ENCODE results near the gene GP1BB. TPM values are rescaled to one million over a fixed set of nuclear protein-coding genes. Genes with fewer than 3 reads are reported as not detected.

The GP1BB gene
- total RNA-seq, 5 donors from 2014 or later (not counting 1 experiment from before 2014, with no cell fraction given), result 0.19 to 2.1 (median 0.36) TPM

DNA sequence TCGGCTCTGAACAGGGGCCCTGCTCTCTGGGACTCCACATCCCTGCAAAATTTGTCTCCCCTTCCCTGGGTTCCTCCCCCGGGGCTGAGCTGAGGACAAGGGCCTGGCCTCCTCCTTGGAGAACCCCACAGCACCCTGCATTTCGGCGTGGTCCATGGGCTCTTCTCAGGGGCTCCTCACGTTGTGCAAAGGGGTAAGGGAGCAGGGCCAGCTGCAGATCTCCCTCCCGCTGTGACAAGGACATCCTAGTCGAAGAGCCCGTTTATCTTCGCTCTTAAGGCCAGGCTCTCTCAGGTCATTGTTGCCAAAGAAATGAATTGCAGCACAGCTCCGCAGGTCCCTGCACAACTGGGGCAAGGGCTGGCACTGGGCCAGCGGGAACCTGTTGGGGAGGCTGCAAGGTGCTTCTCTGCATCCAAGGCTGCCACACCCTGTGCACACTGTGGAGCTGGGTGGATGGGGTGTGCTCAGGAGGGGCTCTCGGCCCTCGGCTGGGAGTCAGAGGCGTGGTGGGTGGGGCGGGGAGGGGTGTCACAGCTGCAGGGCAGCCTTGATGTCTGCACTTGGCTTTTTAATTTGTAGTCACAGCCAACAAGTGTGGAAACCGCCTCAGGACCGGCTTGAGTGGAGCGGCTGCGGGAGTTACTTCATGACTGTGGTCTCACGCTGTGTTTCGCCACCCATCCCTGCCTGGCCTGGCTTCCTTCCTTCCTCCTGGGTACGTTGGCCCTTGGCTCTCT lies 35.6 kb upstream of the GP1BB start:
- Histone ChIP-seq H3K9me3 (no peaks in the 10 kb centered on the region), H3K27ac (ENCODE audit: low read length) (no peak overlapping the region), H3K4me1 (ENCODE audit: control insufficient read depth in 1 of 2, extremely low read depth in 1 of 2, insufficient read depth in 2 of 2, low read length in 2 of 2) (no peaks in the 10 kb centered on the region), H3K27me3 (replicated peaks in 1 of 2; ENCODE audit: control insufficient read depth in 2 of 2, extremely low read depth in 1 of 2, insufficient read depth in 2 of 2, low read length in 1 of 2) (peaks cover 0 to 24% of the 10 kb centered on the region in 2 experiments), H3K4me3 (ENCODE audit: control insufficient read depth in 1 of 2, extremely low read depth in 1 of 2, low read length in 1 of 2) (no peak overlapping the region), H3K36me3 (ENCODE audit: control insufficient read depth in 2 of 2, extremely low read depth in 1 of 2, insufficient read depth in 1 of 2, low read length in 1 of 2) (no peaks in the 10 kb centered on the region)
- Mint-ChIP-seq H3K27me3 (peaks cover 10 to 16% of the 10 kb centered on the region in 2 donors), H3K4me1 (no peaks in the 10 kb centered on the region), H3K36me3 (no peaks in the 10 kb centered on the region), H3K4me3 (no peak overlapping the region), H3K9me3 (no peaks in the 10 kb centered on the region), H3K27ac (no peak overlapping the region)
- ATAC-seq (replicated peaks in 1 of 4) (no peak), DNase-seq (no peak)
- 85% methylated on average over 22 of the region's 22 CpGs for WGBS (ENCODE audit: insufficient coverage)
- CTCF ChIA-PET, result no interaction called here
- POLR2A ChIA-PET, result no interaction called here

DNA sequence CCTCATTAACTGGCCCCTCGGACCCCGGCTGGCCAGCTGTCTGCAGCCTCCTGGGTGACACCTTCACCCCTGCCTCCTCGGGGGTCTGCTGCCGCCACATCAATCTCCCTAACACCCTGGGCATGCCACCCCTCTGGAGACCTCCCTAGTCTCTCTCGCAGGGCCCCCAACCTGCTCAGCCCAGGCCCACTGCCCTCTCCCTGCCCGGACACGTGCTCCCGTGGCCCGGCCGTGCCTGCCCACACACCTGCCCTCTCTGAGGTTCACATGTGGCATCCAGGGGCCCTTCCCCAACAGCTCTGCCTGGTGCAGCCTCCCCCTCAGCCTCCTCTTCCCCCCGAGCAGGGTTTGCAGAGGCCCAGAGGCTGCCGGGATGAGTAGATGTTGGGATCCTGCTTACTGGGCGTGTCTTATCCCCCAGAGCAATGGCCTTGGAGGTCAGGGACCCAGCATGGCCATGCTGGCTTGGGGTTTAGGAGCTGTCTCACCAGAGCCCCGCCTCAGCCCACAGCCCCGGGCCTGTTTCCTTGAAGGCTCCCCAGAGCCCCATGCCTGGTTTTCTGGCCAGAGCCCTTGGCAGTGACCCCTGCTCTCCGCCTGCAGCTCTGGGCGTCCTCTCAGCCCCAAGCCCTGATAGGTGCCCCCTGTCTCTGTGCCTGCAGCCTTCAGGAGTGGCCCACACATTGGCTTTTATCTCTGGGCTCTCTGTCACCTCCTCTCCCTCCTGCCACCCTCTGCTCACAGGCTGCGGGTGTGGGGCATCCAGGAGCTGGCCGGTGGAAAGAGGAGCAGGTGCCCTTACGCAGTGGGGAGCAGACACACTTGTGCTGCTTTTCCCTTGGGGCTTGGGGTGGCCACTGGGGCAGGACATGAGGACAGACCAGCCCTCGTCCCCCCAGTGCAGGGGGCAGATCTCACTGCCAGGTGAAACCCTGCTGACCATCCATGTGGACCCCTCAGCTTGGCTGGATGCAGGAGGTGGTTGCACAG lies 34.7 kb upstream of the GP1BB start:
- 78% methylated on average over 19 of the region's 21 CpGs for WGBS (ENCODE audit: insufficient coverage)
- no peaks in the 10 kb centered on the region for H3K36me3 ChIP-seq (ENCODE audit: control insufficient read depth in 2 of 2, extremely low read depth in 1 of 2, insufficient read depth in 1 of 2, low read length in 1 of 2)
- no peak for ATAC-seq (replicated peaks in 1 of 4)

DNA sequence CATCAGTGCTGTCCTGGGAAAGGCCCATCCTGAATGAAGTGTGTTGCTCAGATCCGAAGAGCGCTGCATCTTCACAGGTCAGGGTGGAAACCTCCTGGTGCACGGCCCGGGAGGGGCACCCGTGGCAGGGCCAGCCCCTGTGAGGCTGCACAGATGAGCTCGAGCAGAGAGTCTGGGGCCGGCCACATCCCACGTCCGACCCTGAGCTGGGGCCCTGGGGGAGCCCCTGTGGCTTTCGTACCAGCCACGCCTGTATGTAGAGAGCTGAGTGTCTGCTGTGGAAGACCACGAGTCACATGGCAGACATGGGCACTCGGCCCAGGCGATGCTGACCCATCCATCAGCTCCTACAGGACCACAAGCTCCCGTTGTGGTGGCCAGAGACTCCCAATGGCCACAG lies 33.9 kb upstream of the GP1BB start:
- H3K27me3 ChIP-seq (replicated peaks in 1 of 2; ENCODE audit: control insufficient read depth in 2 of 2, extremely low read depth in 1 of 2, insufficient read depth in 2 of 2, low read length in 1 of 2), result peaks cover 0 to 29% of the 10 kb centered on the region in 2 experiments
- peaks cover 4 to 11% of the 10 kb centered on the region in 2 donors for H3K27me3 Mint-ChIP-seq

More for the DNA sequence above, 34.7 kb upstream of the GP1BB start:
- H3K9me3 ChIP-seq, result no peaks in the 10 kb centered on the region
- H3K27me3 ChIP-seq (replicated peaks in 1 of 2; ENCODE audit: control insufficient read depth in 2 of 2, extremely low read depth in 1 of 2, insufficient read depth in 2 of 2, low read length in 1 of 2), result peaks cover 0 to 24% of the 10 kb centered on the region in 2 experiments
- no peak overlapping the region for H3K27ac ChIP-seq (ENCODE audit: low read length)
- H3K4me1 Mint-ChIP-seq, result no peaks in the 10 kb centered on the region
- H3K9me3 Mint-ChIP-seq, result no peaks in the 10 kb centered on the region
- no peak overlapping the region for H3K4me3 Mint-ChIP-seq
- no peak for DNase-seq
- H3K4me3 ChIP-seq (ENCODE audit: control insufficient read depth in 1 of 2, extremely low read depth in 1 of 2, low read length in 1 of 2), result no peak overlapping the region
- POLR2A ChIA-PET, result no interaction called here
- H3K4me1 ChIP-seq (ENCODE audit: control insufficient read depth in 1 of 2, extremely low read depth in 1 of 2, insufficient read depth in 2 of 2, low read length in 2 of 2), result no peaks in the 10 kb centered on the region
- H3K27ac Mint-ChIP-seq, result no peak overlapping the region
- H3K36me3 Mint-ChIP-seq, result no peaks in the 10 kb centered on the region
- H3K27me3 Mint-ChIP-seq, result peaks cover 8 to 10% of the 10 kb centered on the region in 2 donors
- CTCF ChIA-PET, result interaction anchor here in 1 of 2 donors (1.0 kb wide), 1 partner anchor 42 kb away, joined by 3 read pairs; no protein-coding TSS in a partner anchor

DNA sequence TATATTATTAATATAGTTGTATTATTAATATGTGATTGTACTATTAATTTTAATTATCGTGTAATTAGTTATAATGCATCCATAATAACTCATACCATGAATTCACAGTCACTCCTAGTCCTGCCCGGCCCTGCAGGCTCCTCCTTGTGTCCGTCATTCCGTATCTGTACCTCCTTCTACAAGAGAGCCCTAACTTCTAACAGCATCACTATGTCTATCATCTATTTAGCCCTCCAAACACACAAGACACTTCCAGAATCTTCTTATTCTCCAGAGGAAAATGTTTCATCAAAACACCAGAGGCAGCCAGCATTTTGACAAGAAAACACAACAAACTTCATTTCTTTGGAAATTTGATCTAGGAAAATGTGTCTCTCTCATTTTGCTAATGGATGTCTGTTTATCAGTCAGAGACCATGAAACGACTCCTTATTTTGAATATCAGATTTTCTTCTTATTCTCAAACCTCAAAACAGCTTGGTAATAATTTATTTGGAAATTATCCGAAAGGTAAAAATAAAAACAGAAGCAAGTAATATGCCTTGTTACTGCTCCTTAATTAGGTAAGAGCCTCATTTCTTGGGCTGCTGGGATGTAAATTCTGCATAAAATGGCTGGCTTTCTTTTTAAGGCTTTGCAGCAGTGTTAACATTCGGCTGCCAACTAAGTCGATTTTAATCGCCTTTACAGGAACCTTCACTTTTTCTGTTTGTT lies 32.2 kb upstream of the GP1BB start:
- Histone ChIP-seq H3K4me1 (ENCODE audit: control insufficient read depth in 1 of 2, extremely low read depth in 1 of 2, insufficient read depth in 2 of 2, low read length in 2 of 2) (no peaks in the 10 kb centered on the region), H3K4me3 (ENCODE audit: control insufficient read depth in 1 of 2, extremely low read depth in 1 of 2, low read length in 1 of 2) (no peak overlapping the region), H3K27ac (ENCODE audit: low read length) (no peak overlapping the region), H3K27me3 (replicated peaks in 1 of 2; ENCODE audit: control insufficient read depth in 2 of 2, extremely low read depth in 1 of 2, insufficient read depth in 2 of 2, low read length in 1 of 2) (peaks cover 0 to 37% of the 10 kb centered on the region in 2 experiments), H3K9me3 (no peaks in the 10 kb centered on the region), H3K36me3 (ENCODE audit: control insufficient read depth in 2 of 2, extremely low read depth in 1 of 2, insufficient read depth in 1 of 2, low read length in 1 of 2) (no peaks in the 10 kb centered on the region)
- no peak overlapping the region for H3K4me3 Mint-ChIP-seq
- H3K27ac Mint-ChIP-seq, result no peak overlapping the region
- H3K4me1 Mint-ChIP-seq, result no peaks in the 10 kb centered on the region
- 100% methylated on average over 3 of the region's 9 CpGs for WGBS (ENCODE audit: insufficient coverage)
- ChIA-PET POLR2A (no interaction called here), CTCF (no interaction called here)
- H3K36me3 Mint-ChIP-seq, result no peaks in the 10 kb centered on the region
- no peak for DNase-seq
- no peaks in the 10 kb centered on the region for H3K9me3 Mint-ChIP-seq
- ATAC-seq (replicated peaks in 1 of 4), result no peak
- peaks cover 4 to 12% of the 10 kb centered on the region in 2 donors for H3K27me3 Mint-ChIP-seq

More for the DNA sequence above, 33.9 kb upstream of the GP1BB start:
- ATAC-seq (replicated peaks in 1 of 4), result no peak
- H3K4me3 Mint-ChIP-seq, result no peak overlapping the region
- no peaks in the 10 kb centered on the region for H3K36me3 Mint-ChIP-seq
- Histone ChIP-seq H3K9me3 (no peaks in the 10 kb centered on the region), H3K27ac (ENCODE audit: low read length) (no peak overlapping the region), H3K36me3 (ENCODE audit: control insufficient read depth in 2 of 2, extremely low read depth in 1 of 2, insufficient read depth in 1 of 2, low read length in 1 of 2) (no peaks in the 10 kb centered on the region), H3K4me3 (ENCODE audit: control insufficient read depth in 1 of 2, extremely low read depth in 1 of 2, low read length in 1 of 2) (no peak overlapping the region), H3K4me1 (ENCODE audit: control insufficient read depth in 1 of 2, extremely low read depth in 1 of 2, insufficient read depth in 2 of 2, low read length in 2 of 2) (no peaks in the 10 kb centered on the region)
- CTCF ChIA-PET, result interaction anchor here in 1 of 2 donors (1.0 kb wide), 1 partner anchor 42 kb away, joined by 3 read pairs; no protein-coding TSS in a partner anchor
- 48% methylated on average over 15 of the region's 15 CpGs for WGBS (ENCODE audit: insufficient coverage)
- no peaks in the 10 kb centered on the region for H3K9me3 Mint-ChIP-seq
- POLR2A ChIA-PET, result no interaction called here
- no peak overlapping the region for H3K27ac Mint-ChIP-seq
- H3K4me1 Mint-ChIP-seq, result no peaks in the 10 kb centered on the region
- DNase-seq, result no peak

DNA sequence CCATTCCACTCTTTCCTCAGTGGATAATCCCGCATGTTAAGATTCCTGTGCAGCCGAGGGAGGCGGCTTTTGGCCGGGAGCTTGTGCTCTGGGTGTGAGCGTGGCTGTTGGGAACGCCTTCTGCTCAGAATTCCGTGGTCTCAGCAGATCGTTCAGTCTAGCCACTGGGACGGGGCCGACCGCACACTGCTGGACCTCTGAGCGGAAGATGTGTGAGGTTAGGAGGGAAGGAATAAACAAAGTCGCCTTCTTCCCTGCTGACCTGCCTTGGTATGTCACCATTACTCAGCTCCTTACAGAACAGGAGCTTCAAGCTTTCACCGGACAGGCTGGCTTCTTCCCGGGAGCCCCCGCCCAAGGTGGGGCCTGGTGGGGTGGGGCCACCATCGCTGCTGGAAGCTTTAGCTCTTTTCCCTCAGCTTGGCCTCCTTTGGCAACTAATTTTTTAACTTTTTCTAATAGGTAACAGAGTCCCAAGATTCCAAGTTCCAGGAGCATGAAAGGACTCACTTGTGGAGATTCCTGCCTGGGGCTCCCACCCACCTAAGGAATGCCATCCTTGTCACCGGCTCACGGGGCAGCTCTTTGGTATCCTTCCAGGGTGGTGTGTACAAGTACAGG lies 31.5 kb upstream of the GP1BB start:
- Mint-ChIP-seq H3K4me1 (no peaks in the 10 kb centered on the region), H3K4me3 (no peak overlapping the region), H3K27me3 (peaks cover 9 to 16% of the 10 kb centered on the region in 2 donors), H3K27ac (no peak overlapping the region), H3K36me3 (no peaks in the 10 kb centered on the region), H3K9me3 (no peaks in the 10 kb centered on the region)
- Histone ChIP-seq H3K4me3 (ENCODE audit: control insufficient read depth in 1 of 2, extremely low read depth in 1 of 2, low read length in 1 of 2) (no peak overlapping the region), H3K4me1 (ENCODE audit: control insufficient read depth in 1 of 2, extremely low read depth in 1 of 2, insufficient read depth in 2 of 2, low read length in 2 of 2) (no peaks in the 10 kb centered on the region), H3K36me3 (ENCODE audit: control insufficient read depth in 2 of 2, extremely low read depth in 1 of 2, insufficient read depth in 1 of 2, low read length in 1 of 2) (no peaks in the 10 kb centered on the region), H3K27ac (ENCODE audit: low read length) (no peak overlapping the region), H3K9me3 (no peaks in the 10 kb centered on the region), H3K27me3 (replicated peaks in 1 of 2; ENCODE audit: control insufficient read depth in 2 of 2, extremely low read depth in 1 of 2, insufficient read depth in 2 of 2, low read length in 1 of 2) (peaks cover 0 to 40% of the 10 kb centered on the region in 2 experiments)
- DNase-seq (no peak), ATAC-seq (replicated peaks in 1 of 4) (no peak)
- 86% methylated on average over 9 of the region's 19 CpGs for WGBS (ENCODE audit: insufficient coverage)
- CTCF ChIA-PET, result no interaction called here
- POLR2A ChIA-PET, result no interaction called here

DNA sequence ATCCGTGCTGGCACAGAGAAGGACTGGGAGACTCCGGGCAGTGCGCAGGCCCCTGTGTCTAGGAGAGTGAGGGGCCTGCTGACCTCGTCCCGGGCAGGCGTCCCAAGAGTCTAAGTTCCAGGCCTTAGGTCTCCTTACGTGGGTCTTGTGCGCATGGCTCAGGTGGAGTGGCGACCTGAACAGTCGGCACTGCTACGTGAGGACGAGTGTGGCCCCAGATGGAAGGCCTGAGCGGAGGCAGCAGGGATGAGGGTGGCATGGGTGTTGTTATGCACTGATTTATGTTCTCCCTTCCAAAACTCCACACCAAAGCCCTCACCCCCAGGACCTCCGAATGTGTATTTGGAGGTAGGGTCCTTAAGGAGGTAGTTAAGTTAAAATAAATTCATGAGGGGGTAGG lies 29.8 kb upstream of the GP1BB start:
- H3K27ac ChIP-seq (ENCODE audit: low read length), result no peak overlapping the region
- no peaks in the 10 kb centered on the region for H3K4me1 ChIP-seq (ENCODE audit: control insufficient read depth in 1 of 2, extremely low read depth in 1 of 2, insufficient read depth in 2 of 2, low read length in 2 of 2)
- no peaks in the 10 kb centered on the region for H3K36me3 ChIP-seq (ENCODE audit: control insufficient read depth in 2 of 2, extremely low read depth in 1 of 2, insufficient read depth in 1 of 2, low read length in 1 of 2)
- ATAC-seq (replicated peaks in 1 of 4) (no peak), DNase-seq (no peak)
- ChIA-PET CTCF (no interaction called here), POLR2A (no interaction called here)
- no peaks in the 10 kb centered on the region for H3K9me3 ChIP-seq
- H3K27me3 ChIP-seq (replicated peaks in 1 of 2; ENCODE audit: control insufficient read depth in 2 of 2, extremely low read depth in 1 of 2, insufficient read depth in 2 of 2, low read length in 1 of 2), result peaks cover 0 to 41% of the 10 kb centered on the region in 2 experiments
- H3K9me3 Mint-ChIP-seq, result no peaks in the 10 kb centered on the region
- H3K36me3 Mint-ChIP-seq, result no peaks in the 10 kb centered on the region
- H3K4me3 Mint-ChIP-seq, result no peak overlapping the region
- no peak overlapping the region for H3K4me3 ChIP-seq (ENCODE audit: control insufficient read depth in 1 of 2, extremely low read depth in 1 of 2, low read length in 1 of 2)
- no peaks in the 10 kb centered on the region for H3K4me1 Mint-ChIP-seq
- 78% methylated on average over 8 of the region's 14 CpGs for WGBS (ENCODE audit: insufficient coverage)
- H3K27me3 Mint-ChIP-seq, result peaks cover 9 to 16% of the 10 kb centered on the region in 2 donors
- no peak overlapping the region for H3K27ac Mint-ChIP-seq
